ENCODE results near the gene CGNL1.

Gene CGNL1, protein sequence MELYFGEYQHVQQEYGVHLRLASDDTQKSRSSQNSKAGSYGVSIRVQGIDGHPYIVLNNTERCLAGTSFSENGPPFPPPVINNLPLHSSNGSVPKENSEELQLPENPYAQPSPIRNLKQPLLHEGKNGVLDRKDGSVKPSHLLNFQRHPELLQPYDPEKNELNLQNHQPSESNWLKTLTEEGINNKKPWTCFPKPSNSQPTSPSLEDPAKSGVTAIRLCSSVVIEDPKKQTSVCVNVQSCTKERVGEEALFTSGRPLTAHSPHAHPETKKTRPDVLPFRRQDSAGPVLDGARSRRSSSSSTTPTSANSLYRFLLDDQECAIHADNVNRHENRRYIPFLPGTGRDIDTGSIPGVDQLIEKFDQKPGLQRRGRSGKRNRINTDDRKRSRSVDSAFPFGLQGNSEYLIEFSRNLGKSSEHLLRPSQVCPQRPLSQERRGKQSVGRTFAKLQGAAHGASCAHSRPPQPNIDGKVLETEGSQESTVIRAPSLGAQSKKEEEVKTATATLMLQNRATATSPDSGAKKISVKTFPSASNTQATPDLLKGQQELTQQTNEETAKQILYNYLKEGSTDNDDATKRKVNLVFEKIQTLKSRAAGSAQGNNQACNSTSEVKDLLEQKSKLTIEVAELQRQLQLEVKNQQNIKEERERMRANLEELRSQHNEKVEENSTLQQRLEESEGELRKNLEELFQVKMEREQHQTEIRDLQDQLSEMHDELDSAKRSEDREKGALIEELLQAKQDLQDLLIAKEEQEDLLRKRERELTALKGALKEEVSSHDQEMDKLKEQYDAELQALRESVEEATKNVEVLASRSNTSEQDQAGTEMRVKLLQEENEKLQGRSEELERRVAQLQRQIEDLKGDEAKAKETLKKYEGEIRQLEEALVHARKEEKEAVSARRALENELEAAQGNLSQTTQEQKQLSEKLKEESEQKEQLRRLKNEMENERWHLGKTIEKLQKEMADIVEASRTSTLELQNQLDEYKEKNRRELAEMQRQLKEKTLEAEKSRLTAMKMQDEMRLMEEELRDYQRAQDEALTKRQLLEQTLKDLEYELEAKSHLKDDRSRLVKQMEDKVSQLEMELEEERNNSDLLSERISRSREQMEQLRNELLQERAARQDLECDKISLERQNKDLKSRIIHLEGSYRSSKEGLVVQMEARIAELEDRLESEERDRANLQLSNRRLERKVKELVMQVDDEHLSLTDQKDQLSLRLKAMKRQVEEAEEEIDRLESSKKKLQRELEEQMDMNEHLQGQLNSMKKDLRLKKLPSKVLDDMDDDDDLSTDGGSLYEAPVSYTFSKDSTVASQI

DNA sequence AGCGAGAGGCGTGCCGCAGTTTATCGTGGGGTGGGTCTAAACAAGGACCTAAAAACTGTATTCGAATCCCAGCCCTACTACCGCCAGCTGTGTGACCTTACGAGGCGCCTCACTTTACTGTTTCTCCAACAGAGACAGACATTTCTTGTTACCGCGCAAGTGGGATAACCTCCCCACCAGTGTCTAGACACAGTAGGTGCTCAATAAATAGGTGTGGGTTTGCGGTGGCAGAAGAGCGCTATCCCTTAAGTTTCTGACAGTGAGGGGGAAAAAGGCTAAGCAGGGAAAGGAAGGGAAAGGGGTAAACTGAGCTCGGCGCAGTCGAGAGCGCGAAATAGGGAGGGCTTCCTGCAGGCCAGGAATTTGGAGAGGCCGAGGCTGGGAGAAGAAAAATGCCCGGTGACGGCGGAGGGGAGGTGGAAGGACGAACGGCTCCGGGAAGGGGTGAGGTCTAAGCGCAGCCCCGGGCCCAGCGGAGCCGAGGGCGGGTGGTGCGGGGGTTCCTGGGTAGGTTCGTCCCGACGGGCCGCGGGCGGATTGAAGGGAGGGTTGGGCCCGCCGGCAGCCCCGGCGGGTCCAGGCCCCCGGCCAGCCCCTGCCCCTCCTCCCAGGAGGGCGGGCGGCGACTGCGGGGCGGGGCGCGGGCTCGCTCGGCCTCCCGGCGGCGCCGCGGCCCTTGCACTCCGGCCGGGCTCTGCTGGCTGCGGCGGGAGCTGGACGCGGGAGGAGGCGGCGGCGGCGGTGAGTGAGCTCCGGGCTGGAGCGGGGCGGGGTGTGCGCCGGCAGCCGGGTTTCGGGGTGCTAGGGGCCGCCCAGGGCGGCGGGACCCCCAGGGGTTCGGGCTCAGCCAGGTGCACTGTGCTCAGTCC lies at the start of gene CGNL1:
TSS of gene CGNL1 (plus strand) at position 679 of the 869 bp plus-strand sequence. CDS start 61,495 bp downstream, outside the sequence.
- DNase-seq = no peak

DNA sequence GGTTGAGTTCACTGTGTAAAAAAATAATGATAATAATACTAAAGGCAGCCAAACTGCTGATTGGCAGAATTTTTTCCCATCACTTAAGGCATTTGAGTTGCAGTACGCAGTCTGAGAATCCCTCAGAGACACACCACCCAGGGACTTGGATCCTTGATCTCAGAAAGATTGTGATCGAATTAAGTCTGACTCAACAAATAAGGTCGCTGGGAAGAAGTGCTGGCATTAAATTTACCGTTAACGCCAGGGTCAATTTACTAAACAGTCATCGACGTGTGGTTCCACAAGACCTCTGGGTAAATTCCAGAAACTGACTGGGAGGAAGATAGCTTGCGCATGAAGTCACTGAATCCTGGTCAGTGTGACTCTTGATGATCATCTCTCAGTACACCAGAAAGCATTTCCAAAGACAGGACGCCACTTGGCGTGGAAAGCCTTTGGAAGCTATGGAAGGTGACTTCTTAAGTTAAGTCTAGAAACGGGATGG lies 48.3 kb upstream of the CGNL1 start:
- DNase-seq = no peak

DNA sequence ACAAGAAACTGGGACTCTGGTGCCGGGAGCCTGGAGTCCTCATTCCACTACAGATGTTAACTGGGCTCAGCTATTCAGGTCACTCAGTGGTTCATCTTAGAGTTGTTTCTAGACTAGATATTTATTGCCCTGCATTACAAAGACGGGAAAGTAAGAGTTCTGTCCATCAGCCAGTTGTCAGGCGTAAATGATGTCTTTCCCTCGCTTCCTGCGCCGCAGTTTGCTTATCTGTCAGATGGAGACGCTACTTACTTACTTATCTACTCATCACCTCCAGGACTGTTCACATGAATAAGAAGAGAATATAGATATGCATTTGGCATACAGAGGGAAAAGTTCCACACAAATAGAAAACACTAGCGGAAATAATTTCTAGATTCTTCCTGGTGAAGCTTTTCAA lies 47.8 kb upstream of the CGNL1 start:
- no peak for DNase-seq

DNA sequence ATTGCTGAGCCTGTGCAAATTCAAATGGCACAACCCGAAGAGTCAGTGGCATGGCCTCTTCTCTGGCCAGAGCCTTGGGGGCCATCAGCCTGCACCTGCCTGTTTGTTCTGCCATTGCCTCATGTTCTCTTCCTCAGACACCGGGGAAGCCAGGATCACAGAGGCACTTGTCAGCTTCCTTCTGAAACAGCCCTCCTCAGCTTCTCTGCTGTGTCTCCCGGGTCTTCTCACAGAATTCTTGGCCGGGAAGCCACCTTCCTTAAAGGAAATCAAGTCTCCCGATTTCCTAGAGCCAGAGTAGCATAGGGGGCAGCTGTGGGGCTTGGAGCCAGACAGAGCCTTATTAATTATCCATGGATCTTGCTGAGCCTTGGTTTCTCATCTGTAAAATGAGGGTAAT lies 47.4 kb upstream of the CGNL1 start:
- no peak for DNase-seq

DNA sequence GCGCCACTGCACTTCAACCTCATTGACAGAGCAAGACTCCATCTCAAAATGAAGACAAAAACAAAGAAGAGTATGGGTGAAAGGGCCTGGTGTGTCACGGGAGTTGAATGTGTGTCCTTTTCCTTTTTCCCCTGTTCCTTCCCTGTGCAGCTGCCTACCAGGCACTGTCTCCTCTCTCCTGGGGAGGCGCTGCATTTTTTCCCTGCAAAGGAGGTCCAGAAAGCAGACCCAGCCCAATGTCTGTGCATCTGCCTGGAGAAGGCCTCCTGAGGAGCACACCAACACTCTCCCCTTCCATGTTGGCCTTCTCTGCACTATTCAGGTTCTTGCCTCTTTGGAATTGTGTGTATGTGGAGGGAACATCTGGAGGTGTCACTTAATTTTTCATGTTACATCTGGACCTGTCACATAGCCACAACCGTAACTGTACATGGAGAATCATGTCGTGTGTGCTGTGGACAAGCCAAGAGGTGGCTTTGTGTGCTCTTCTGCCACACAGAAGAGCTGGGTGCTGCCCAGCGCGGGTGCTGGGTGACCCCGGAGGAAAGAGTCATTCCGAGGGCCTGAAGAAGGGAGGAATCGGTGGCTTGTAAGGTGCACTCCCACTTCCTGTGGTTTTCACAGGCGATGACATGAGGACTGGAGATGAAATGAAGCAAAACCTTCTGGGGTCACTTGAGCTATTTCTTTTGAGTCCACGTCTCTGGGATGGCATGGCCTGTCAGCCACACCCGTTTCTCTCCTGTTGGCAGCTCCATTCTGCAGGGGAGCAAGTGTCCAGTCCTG lies 46.5 kb upstream of the CGNL1 start:
- no peak for DNase-seq

DNA sequence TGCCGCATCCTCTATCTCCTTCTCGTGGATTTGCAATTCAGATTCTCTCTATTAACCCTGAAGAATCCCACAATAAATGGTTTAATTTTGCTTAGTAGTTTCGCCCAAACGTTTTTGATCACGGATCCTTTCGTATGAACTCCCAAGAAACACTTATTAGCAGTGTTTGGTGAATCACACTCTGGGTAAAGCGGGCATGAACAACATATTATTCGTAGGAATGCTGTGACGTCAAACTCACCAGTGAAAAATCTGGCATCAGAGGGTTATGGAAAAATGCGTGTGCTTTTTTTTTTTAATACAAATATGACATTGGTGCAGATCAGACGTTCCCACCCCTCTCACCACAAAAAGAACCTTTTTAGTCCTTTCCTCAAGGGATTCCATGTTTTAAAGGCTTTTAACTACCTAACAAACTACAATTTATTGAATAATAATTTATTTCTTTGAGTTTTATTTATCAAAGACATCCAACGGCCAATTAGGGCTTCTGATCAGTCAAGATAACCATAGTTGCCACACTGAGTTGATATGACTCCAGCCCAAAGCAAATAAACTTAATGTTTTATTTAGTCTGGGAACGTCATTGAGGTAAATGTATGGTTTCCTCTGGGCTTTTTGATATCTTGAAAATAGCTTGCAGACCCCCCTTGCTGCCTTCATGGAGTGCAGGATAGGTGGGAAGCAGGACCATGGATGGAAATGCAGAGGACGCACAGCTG lies 45.5 kb upstream of the CGNL1 start:
- no peak for DNase-seq

DNA sequence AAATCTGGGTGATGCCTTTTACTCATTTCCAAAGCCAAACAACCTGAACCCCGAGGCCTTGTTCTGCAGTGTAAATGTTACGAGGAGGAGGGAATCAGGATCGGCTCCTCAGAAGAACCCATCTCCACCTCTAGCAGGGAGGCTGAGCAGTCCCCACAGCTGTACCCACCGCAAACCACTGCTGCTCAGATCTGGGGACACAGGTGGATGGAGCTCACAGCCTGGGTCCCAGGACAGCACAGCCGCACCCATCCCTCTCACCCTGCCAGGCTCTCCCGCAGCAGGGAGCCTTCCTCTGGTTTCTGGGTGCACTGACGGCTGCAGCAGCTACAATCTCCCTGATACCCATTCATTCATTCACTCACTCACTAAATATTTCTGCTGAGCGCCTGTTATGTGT lies 44.0 kb upstream of the CGNL1 start:
- DNase-seq = no peak

DNA sequence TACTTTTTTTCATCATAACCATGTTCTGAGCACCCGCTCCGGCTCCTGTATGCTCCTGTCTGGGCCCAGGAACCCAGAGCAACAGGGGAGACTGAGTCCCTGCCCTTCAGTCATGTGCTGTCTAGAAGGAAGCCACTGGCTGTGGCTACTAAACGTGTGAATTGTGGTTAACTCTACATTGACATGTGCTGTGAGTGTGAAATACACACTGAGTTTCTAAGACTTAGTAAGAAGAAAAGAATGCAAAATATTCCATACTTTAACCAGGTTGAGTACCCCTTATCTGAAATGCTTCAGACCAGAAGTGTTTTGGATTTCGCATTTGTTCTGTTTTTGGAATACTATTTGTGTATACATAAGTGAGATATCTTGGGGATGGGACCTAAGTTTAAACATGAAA lies 42.8 kb upstream of the CGNL1 start:
- no peak for DNase-seq

DNA sequence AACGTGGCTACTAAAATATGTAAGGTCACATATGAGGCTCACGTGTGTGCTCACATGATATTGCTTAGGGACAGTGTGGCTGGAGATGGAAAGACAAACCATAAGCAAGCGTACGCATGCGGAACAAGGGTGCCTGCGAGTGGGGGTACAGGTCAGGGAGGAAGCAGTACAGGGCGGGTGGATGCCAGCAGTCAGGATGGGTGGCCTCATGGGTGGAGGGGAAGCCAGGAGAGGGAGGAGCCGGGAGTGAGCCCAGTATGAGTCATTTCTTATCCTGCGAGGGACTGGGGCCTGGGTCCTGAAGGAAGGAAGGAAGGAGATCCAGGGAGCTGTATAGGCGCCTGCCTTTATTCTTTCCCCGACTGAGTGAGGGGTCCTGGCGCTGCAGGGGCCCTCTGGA lies 42.0 kb upstream of the CGNL1 start:
- DNase-seq = no peak

DNA sequence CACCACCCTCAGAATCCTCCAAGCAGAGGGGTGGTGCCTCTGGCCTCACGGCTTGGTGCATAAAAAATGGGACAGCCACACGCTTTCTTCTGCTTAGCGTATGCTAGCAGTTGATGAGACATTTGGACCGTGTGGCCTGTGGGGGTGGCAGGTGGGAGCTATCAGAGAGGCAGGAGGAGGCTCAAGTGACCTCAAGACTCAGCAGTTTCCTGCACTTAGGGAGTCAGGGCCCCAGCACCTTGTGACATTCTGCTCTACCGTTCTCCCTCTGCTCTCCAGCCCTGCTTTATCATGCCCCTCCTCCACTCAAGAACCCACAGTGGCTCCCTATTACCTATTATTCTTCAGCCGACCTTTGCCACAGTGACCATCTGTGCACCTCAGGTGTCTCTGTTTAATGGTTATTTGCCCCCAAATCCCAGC lies 41.0 kb upstream of the CGNL1 start:
- DNase-seq = no peak

DNA sequence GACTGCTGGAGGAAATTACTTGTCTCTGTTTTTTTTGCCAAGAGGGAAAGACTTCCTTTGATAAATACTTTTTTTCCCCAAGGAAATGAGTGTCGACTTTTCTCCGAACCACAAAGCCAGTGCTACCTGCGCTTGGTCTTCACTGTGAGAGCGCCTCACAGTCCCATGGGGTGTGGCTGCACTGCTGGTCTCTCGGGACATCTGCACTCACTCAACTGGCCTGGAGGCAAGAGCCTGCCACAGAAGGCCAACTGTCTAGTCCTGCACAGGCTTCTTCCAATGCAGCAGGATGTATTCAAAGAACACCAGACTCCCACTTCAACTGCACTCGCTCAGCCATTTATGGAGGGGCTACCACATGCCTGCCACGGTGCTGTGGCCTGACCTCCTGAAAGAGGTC lies 40.6 kb upstream of the CGNL1 start:
- no peak for DNase-seq

DNA sequence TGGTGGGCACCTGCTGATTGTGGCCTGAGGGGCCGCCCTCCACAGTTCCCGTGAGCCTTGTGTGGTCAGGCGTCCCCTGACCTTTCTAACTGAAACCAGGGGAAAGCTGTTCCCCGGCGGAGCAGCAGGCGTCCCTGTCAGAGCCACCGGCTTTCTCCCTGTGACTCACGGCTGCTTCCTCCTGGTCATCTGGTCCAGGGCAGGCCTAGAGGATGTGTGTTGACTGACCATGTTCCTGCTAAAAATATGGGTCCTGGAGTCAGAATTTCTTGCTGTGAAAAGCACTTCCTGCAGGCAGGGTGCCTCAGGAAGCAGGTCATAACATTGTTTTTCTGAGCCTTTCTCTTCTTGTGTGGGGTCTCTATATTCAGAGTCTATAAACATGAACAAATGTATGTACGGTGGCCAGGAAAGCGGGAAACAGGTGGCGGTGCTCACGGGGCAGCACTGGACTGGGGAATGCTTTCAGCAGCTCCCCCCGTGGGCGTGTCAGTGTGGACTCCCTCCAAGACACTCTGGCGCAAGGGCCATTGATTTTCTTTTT lies 38.4 kb upstream of the CGNL1 start:
- DNase-seq = no peak

DNA sequence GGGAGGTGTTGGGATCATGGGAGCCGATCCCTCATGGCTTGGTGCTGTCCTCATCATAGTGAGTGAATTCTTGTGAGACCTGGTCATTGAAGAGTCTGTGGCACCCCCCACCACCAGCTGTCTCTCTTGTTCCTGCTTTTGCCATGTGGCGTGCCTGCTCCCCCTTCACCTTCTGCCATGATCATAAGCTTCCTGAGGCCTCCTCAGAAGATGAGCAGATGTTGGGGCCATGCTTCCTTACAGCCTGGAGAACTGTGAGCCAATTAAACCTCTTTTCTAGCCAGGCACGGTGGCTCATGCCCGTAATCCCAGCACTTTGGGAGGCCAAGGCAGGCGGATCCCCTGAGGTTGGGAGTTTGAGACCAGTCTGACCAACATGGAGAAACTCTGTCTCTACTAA lies 37.0 kb upstream of the CGNL1 start:
- DNase-seq = no peak

DNA sequence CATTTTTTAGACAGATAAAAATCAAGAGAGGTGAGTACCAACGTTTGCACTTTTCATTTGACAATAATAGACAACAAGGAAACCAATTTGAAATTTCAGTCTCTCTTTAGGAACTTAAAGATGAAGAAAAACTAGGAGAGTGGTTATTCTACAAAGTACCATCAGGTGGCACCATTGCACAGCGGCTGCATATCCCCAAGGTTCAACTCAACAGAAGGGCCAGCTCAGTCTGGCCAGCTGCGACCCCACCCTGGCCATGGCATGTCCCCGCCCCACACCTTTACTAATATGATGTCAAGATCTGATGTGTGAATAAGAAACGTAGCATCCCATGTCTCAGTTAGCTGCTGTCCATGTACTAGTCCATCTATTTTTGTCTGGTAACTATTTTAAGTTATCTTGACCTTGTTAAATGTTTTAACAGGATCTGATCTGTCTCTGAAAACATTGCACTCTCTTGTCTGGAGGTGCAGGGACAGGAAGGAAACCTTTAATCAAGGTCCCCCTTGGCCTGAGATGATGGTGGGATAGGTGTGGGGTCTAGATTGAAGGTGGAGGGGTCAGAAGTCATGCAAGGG lies 35.5 kb upstream of the CGNL1 start:
- DNase-seq = peak; percentile 64

DNA sequence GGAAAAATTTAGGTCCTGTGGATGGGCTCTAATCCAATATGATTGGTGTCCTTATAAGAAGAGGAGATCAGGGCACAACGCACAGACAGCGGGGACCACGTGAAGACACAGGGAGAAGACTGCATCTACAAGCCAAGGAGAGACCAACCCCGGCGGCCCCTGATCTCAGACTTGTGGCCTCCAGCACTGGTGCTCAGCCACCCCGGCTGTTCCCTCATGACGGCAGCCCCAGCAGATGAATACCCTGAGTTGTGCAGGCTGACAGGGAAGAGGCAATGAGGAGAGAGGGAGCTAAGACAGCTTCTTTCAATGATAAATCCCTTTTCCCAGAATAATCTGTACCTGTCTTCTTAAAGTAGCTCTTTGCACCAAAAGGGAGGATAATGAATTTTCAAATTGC lies 33.3 kb upstream of the CGNL1 start:
- DNase-seq = no peak

DNA sequence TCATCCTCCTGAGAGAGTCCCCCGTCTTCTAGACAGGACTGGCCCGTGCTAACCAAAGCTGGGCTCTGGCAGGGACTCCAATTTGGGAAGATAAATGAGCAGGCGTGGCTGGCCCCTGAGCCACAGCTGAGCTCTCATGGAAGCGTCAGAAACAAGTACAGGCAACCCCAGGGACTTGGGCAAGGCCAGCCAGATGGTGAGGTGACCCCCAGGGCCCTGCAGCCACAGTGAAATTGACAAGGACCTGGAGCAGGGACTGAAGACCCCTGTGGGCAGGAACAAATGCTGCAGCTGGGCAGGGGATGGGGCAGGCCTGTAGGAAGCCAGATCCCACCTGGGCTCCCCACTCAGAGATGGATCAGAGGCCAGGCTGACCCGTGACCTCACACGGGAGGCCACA lies 32.8 kb upstream of the CGNL1 start:
- no peak for DNase-seq

DNA sequence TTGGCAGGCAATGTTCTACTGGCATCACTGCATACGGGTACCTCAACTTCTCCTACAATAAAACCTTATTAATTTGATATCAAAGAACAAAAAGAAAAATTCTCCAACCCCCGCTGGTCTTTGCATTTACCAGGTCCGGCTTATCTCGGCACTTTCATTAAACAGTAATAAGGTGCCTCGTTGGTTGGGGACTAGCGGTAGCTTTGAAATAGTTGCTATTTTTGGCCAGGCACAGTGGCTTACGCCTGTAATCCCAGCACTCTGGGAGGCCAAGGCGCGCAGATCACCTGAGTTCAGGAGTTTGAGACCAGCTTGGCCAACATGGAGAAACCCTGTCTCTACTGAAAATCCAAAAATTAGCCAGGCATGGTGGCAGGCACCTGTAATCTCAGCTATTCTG lies 32.0 kb upstream of the CGNL1 start:
- DNase-seq = no peak

DNA sequence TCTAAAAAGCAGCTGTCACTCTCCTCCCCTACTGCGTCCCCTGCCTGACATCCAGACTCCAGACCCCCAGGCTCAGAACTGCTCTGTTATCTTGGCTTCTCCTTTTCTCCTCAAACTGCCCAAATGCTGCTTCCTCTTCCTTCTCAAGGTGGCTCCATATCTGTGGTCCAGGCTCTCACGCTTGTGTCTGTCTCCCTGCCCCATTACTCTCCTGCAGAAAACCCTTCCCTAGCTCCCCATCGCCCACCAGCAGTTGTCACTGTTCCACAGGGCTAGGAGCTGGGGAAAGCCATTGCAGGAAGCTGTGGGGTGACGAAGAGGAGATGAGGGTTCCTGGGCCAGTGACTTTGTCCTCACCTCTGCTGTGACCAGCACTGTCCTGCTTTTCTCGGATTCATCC lies 30.7 kb upstream of the CGNL1 start:
- no peak for DNase-seq

DNA sequence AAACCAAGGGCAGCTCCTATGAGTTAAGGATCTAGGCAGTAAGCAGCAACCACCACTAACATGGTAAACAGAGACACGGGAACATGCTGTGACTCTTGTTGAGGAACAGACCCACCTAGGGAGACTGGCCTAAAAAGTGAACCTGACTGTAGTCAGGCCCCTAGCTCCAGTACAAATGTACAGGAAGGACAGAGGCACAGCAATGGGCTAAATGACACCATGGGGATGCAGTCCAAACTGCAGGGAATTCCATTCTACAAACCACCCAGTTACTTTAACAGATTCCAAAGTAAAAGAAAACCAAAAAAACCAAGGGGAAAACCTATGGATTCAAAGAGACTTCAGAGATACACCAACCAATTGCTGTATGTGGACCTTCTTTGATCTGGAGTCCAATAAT lies 28.2 kb upstream of the CGNL1 start:
- no peak for DNase-seq
